Prostate gland (tissue), 2 donors: ENCODE results near the gene CPED1. TPM values are rescaled to one million over a fixed set of nuclear protein-coding genes. Genes with fewer than 3 reads are reported as not detected.
A peak's percentile ranks its signal among the peaks of the same experiment; 100 is the strongest.

Experiments
- DNase-seq: peaks from one replicate; pipeline ENCODE4 v3.0.0-alpha.2; 2019; ENCODE audit warnings: low spot score
- H3K27ac ChIP-seq, 2 donors: fragments of 200-600 bp; sonication (generic); 2 replicates each; pipeline ENCODE4 v1.5.1; 2017 to 2019
- H3K27me3 ChIP-seq: fragments of 200-600 bp; sonication (generic); replicated peaks from 2 replicates; pipeline ENCODE4 v1.5.1; 2019; ENCODE audit not compliant: insufficient read depth
- H3K36me3 ChIP-seq, 2 donors: fragments of 200-600 bp; sonication (generic); 1 replicate in 1 of 2; 2 replicates in 1 of 2; pipeline versions ENCODE4 v1.5.1 to v1.8.1; 2017 to 2019
- H3K4me1 ChIP-seq: fragments of 200-600 bp; sonication (generic); replicated peaks from 2 replicates; pipeline ENCODE4 v1.5.1; 2019
- H3K4me3 ChIP-seq, 2 donors: fragments of 200-600 bp; sonication (generic); 2 replicates each; pipeline ENCODE4 v1.5.1; 2017 to 2019
- H3K9me3 ChIP-seq: fragments of 200-600 bp; sonication (generic); 2 replicates; pipeline ENCODE4 v1.5.1; 2017
- POLR2A ChIP-seq: fragments of 450-650 bp; IDR thresholded peaks from one replicate; pipeline ENCODE4 v1.6.1; 2016; ENCODE audit warnings: antibody characterized with exemption, mild to moderate bottlenecking
- POLR2AphosphoS5 ChIP-seq: sonication (generic); formaldehyde crosslinking; IDR thresholded peaks from one replicate; pipeline ENCODE4 v1.6.1; 2017; ENCODE audit warnings: antibody characterized with exemption
- WGBS: methylation state at CpG from one replicate; pipeline ENCODE4 v1.1.5; 2018; 5-methylcytosine and 5-hydroxymethylcytosine counted together
- intact Hi-C: fragments of 100-400 bp; cut with DNase I; formaldehyde crosslinking; loops from one replicate; pipeline ENCODE4 v1.14.2; 2022
- total RNA-seq, 2 donors: library from RNA; depleted of rRNA; stranded (reverse); fragments of >200 nt; gene quantifications; one replicate each; pipeline ENCODE4 v1.1.0, GENCODE V29; 2016
- TF ChIP-seq, protein P1 (sequence below), 4 experiments: fragments of 200-600 bp in 2 of 4; fragments of 450-650 bp in 2 of 4; sonication (generic) in 2 of 4; IDR thresholded peaks; 1 replicate in 3 of 4; 2 replicates in 1 of 4; pipeline ENCODE4 v1.5.1; 2016 to 2019; ENCODE audit warnings: antibody characterized with exemption in 4 of 4, mild to moderate bottlenecking in 2 of 4, moderate library complexity in 2 of 4

The CPED1 gene
- total RNA-seq, 2 donors from 2014 or later, result 10.7 to 23.3 TPM

DNA sequence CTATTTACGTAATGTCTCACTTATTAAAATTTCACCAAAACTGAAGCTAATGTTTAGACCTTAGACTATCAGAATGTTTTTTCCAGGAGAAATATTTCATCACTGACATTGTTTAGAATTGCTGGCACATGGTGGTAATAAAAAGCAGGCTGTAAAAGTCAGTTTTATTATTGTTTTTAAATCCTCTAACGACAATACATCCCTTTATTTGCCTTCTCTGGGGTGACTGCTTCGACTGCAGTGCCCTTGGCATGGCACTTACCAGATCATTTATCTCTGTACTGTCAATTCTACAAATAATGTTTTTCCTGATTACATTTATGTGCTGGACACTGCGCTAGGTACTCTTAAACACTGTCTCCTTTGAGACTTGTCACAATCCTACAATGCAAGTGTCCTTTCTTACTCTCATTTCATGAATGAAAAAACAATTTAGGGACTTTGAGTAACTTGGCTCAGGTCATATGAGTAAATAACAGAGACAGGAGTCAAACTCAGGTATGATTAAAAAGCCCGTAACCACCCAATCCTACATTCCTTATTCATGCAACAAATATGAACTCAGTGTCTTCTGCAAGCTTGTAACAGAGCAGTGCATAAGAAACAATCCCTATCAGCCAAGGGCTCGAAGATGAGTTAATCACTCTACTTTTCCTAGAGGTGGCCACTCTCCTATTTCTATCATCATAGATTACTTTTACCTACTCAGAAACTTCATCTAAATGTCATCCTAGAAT is 43.5 kb upstream of the CPED1 start:
- Histone ChIP-seq H3K9me3 (no peaks in the 10 kb centered on the region), H3K4me1 (no peaks in the 10 kb centered on the region), H3K27me3 (no peaks in the 10 kb centered on the region), H3K27ac (no peak overlapping the region), H3K36me3 (no peaks in the 10 kb centered on the region), H3K4me3 (no peak overlapping the region)
- TF ChIP-seq POLR2A (no peak), POLR2AphosphoS5 (peak; percentile 57)
- 16% methylated on average over 6 of the region's 6 CpGs for WGBS
- peak; percentile 9 for DNase-seq
- intact Hi-C loops, result no loop called here

DNA sequence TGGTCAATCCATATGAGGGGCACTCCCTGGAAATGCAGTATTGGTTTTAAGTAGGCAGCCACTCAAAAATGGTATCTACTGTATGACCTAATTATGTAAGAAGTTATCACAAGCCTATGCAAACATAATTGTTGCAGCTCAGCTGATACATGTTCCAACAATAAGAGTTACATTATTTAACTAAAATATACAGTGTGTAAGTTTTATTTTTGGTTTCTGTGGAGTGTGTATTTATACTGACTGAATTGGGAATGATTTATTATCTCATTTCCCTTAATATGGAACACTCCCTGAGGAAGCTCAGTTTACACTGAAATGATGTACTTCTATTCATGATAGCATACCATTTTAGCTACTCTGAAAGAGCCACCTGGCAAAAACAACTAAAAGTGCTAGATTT is 40.5 kb upstream of the CPED1 start:
- H3K36me3 ChIP-seq, result no peaks in the 10 kb centered on the region
- H3K9me3 ChIP-seq, result no peaks in the 10 kb centered on the region
- no peaks in the 10 kb centered on the region for H3K27me3 ChIP-seq
- no peaks in the 10 kb centered on the region for H3K4me1 ChIP-seq
- no peak overlapping the region for H3K4me3 ChIP-seq
- TF ChIP-seq, protein P1, sequence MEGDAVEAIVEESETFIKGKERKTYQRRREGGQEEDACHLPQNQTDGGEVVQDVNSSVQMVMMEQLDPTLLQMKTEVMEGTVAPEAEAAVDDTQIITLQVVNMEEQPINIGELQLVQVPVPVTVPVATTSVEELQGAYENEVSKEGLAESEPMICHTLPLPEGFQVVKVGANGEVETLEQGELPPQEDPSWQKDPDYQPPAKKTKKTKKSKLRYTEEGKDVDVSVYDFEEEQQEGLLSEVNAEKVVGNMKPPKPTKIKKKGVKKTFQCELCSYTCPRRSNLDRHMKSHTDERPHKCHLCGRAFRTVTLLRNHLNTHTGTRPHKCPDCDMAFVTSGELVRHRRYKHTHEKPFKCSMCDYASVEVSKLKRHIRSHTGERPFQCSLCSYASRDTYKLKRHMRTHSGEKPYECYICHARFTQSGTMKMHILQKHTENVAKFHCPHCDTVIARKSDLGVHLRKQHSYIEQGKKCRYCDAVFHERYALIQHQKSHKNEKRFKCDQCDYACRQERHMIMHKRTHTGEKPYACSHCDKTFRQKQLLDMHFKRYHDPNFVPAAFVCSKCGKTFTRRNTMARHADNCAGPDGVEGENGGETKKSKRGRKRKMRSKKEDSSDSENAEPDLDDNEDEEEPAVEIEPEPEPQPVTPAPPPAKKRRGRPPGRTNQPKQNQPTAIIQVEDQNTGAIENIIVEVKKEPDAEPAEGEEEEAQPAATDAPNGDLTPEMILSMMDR (IDR thresholded peaks at IDR 0.05), result no peak
- no peak for TF ChIP-seq POLR2AphosphoS5
- no peak for TF ChIP-seq POLR2A
- intact Hi-C loops, result no loop called here
- no peak for DNase-seq
- no peak overlapping the region for H3K27ac ChIP-seq

DNA sequence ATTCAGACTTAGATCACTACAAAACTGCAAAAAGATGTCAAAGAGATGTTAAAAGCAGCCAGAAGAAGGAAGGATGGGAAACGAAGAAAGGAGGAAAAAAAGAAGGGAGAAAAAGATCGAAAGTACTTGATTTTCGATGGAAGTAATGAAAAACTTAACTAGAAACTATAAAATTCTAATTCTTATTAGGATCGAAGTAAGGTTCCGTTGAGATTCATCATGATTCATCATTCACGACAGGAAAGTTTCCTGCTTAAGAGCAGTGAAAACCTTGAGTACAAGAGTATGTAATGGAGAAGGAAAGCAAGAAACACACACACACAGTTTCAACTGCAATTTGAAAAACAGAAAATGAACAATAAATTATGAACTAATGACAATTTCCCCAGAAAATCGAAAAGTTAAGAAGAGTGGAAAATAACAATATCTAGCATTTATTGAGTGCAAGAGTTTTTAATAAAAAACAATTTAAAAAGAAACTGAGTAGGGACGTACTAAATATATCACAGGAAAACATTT is 39.1 kb upstream of the CPED1 start:
- Histone ChIP-seq H3K36me3 (no peaks in the 10 kb centered on the region), H3K4me3 (no peak overlapping the region), H3K27ac (no peak overlapping the region), H3K4me1 (no peaks in the 10 kb centered on the region), H3K9me3 (no peaks in the 10 kb centered on the region), H3K27me3 (no peaks in the 10 kb centered on the region)
- no peak for DNase-seq
- intact Hi-C loops, result no loop called here
- TF ChIP-seq POLR2AphosphoS5 (no peak), POLR2A (no peak)
- TF ChIP-seq, protein P1 (IDR thresholded peaks at IDR 0.05), result no peak
- 54% methylated on average over 8 of the region's 8 CpGs for WGBS

DNA sequence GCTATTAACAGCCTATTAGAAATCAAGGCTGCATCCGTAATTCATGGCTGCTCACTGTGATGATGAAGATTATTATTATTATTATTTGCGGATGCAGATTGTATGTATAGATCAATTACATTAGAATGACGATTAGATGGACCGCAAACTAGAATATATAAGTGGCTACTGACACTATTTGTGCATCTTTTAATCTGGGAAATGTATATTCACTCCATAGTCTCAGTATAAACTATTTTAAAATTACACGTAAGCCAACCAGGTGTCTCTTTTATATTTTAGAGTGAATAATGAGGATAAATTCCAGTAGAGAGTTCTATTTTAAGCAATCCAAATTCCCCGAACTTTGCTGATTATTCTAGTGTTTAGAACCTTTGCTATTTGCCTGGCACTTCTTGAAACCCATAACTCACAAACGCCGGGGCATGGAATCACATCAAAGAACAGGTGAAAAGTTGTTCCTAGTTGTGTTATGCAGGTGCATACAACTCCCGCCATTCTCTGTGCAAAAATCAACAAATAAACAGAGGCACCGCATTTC is 38.4 kb upstream of the CPED1 start:
- H3K9me3 ChIP-seq, result no peaks in the 10 kb centered on the region
- H3K4me1 ChIP-seq, result no peaks in the 10 kb centered on the region
- peak overlapping the region; percentile 58 to 62 for H3K4me3 ChIP-seq
- no peak for DNase-seq
- intact Hi-C loops, result no loop called here
- 5% methylated on average over 10 of the region's 10 CpGs for WGBS
- TF ChIP-seq POLR2AphosphoS5 (no peak), POLR2A (no peak)
- TF ChIP-seq, protein P1 (IDR thresholded peaks at IDR 0.05), result no peak
- H3K27me3 ChIP-seq, result no peaks in the 10 kb centered on the region
- peak overlapping the region; percentile 98 to 99 for H3K27ac ChIP-seq
- no peaks in the 10 kb centered on the region for H3K36me3 ChIP-seq

DNA sequence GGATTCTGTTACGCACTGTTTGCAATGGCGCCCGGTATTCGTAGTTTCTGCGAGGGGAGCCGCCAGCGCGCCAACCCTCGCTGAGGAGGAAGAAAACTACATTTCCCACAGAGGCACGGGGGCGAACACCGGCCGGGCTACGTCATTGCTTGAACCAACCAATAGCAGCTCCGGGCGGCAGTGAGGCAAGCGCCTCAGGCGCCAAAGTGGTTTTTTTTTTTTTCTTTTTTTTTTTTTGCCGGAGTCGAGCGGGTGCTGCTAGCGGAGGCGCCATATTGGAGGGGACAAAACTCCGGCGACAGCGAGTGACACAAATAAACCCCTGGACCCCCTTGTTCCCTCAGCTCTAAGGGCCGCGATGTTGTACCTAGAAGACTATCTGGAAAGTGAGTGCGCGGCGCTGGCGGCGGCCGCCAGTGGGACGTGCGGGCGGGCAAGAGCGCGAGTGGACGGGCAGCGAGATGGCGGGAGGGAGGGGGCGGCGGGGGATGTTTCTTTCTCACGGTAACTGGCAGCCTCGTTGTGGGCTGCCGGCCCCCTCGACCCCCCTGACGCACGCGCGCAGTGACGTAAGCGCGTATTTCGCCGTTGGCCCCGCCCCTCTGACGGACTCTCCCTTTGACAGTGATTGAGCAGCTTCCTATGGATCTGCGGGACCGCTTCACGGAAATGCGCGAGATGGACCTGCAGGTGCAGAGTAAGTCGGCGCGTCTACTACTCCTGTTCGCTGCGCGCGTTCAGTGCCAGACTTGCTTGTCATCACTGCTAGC is 37.8 kb upstream of the CPED1 start, which contains the start of gene ING3:
ING3 (plus strand) TSS at position 239 of the 770 bp plus-strand sequence; CDS start at position 359, 120 bp downstream.
- DNase-seq, result peak; percentile 98
- H3K4me3 ChIP-seq, result peak within 1 kb of the TSS; percentile 58 to 62

More for the DNA sequence above, 37.8 kb upstream of the CPED1 start, which contains the start of gene ING3:
- WGBS, result under 1% methylated on average over 71 of the region's 71 CpGs
- TF ChIP-seq POLR2A (peak; percentile 59), POLR2AphosphoS5 (peak; percentile 91)
- TF ChIP-seq, protein P1 (IDR thresholded peaks at IDR 0.05), result no peak
- H3K4me1 ChIP-seq, result no peaks in the 10 kb centered on the region
- no peaks in the 10 kb centered on the region for H3K36me3 ChIP-seq
- intact Hi-C loops, result no loop called here
- no peaks in the 10 kb centered on the region for H3K9me3 ChIP-seq
- no peaks in the 10 kb centered on the region for H3K27me3 ChIP-seq
- peak within 1 kb of the TSS; percentile 98 to 99 for H3K27ac ChIP-seq
